C4-2B (cell line): ENCODE data around the gene APLP1.

Experiments used
- ZFX ChIP-seq: fragments of 450-650 bp; IDR thresholded peaks from 2 replicates; pipeline ENCODE4 v1.6.1; 2017
- TF ChIP-seq, protein P1 (sequence below): fragments of 450-650 bp; conservative IDR thresholded peaks from 2 replicates; pipeline ENCODE4 v1.5.1; 2017; ENCODE audit warnings: mild to moderate bottlenecking

DNA sequence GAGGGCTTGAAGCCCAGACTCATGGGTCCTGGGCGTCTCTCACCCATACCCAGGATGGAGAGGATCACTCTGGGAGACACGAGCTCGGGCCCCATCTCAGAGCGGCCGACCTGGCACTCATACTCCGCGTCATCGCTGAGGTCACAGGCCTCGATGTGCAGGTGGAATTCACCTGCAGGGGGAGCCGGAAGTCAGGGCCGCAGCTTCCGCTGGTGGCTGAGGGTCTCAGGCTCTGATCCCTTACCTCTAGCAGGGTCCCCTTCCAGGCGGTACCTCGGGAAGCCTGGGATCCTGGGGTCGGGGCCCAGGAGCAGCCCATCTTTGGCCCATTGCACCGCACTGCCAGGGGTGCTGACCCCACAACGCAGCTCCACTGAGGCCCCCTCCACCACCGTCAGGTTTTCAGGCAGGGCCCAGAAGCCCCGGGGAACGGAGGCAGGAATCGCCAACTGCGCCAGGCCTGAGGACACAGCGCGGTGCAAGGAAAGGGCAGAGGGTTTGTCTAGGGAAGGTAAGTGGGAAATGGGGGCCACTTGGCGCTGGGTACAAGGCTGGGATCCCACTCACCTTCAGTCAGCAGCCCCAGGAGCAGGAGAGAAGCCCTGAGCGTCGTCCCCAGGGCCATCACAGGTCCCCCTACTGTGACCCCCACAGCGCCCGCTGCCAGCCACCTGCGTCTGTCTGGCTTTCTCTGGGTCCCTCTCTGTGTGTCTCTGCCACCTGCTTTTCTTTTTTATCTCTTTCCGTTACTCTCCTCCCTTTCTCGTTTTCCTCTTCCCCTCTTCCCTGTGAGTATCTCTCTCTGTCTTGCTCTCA, 17.0 kb upstream of the APLP1 start:
- TF ChIP-seq, protein P1, sequence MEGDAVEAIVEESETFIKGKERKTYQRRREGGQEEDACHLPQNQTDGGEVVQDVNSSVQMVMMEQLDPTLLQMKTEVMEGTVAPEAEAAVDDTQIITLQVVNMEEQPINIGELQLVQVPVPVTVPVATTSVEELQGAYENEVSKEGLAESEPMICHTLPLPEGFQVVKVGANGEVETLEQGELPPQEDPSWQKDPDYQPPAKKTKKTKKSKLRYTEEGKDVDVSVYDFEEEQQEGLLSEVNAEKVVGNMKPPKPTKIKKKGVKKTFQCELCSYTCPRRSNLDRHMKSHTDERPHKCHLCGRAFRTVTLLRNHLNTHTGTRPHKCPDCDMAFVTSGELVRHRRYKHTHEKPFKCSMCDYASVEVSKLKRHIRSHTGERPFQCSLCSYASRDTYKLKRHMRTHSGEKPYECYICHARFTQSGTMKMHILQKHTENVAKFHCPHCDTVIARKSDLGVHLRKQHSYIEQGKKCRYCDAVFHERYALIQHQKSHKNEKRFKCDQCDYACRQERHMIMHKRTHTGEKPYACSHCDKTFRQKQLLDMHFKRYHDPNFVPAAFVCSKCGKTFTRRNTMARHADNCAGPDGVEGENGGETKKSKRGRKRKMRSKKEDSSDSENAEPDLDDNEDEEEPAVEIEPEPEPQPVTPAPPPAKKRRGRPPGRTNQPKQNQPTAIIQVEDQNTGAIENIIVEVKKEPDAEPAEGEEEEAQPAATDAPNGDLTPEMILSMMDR, result no peak
- TF ChIP-seq ZFX, result no peak
